MCF 10A (cell line): ENCODE results near the gene DDX31. TPM values are rescaled to one million over a fixed set of nuclear protein-coding genes. Genes with fewer than 3 reads are reported as not detected.
"Not testable (repeated sequence)": the region's sequence is repeated elsewhere in the genome, so short reads cannot be mapped to it uniquely, and the experiment has no call there.

Experiments
- Bru-seq: library from RNA; stranded (reverse); fragments of 400-500 nt; gene quantifications from one replicate; lab custom pipeline; 2021; lab: Mats Ljungman, UMichigan
- BruChase-seq, 2 experiments: library from RNA; stranded (reverse); fragments of 400-500 nt; gene quantifications; one replicate each; lab custom pipeline; 2021; lab: Mats Ljungman, UMichigan
- BruUV-seq: library from RNA; stranded (reverse); fragments of 400-500 nt; replicated peaks from 2 replicates; lab custom pipeline; 2021; lab: Mats Ljungman, UMichigan
- CTCF ChIA-PET: fragments of 300-600 bp; sonication (Branson Sonifier 250); formaldehyde crosslinking; extraction: SDS; loops from one replicate; lab custom pipeline; 2021; ENCODE audit warnings: antibody characterized with exemption, inconsistent platforms; lab: Yijun Ruan, JAX
- POLR2A ChIA-PET: fragments of 300-600, 350-650 bp; sonication (Branson Sonifier 250); formaldehyde crosslinking; extraction: SDS; loops from one replicate; lab custom pipeline; 2020; ENCODE audit warnings: antibody characterized with exemption, inconsistent platforms; lab: Yijun Ruan, JAX
- DNase-seq: peaks from one replicate; pipeline ENCODE4 v3.0.0-alpha.2; 2018; ENCODE audit not compliant: unreplicated experiment
- H3K27ac Mint-ChIP-seq: one replicate; pipeline ENCODE4 v1.8.0; 2022; ENCODE audit warnings: mild to moderate bottlenecking, low read depth, mixed read lengths; ENCODE audit not compliant: unreplicated experiment
- H3K27me3 Mint-ChIP-seq: one replicate; pipeline ENCODE4 v1.8.0; 2022; ENCODE audit warnings: mixed read lengths; ENCODE audit not compliant: insufficient read depth, unreplicated experiment
- H3K36me3 Mint-ChIP-seq: one replicate; pipeline ENCODE4 v1.8.0; 2022; ENCODE audit warnings: mild to moderate bottlenecking, moderate library complexity, mixed read lengths; ENCODE audit not compliant: insufficient read depth, unreplicated experiment
- H3K4me1 Mint-ChIP-seq: one replicate; pipeline ENCODE4 v1.8.0; 2022; ENCODE audit warnings: mixed read lengths; ENCODE audit not compliant: insufficient read depth, unreplicated experiment
- H3K4me3 Mint-ChIP-seq: one replicate; pipeline ENCODE4 v1.8.0; 2022; ENCODE audit warnings: mild to moderate bottlenecking, moderate library complexity, mixed read lengths; ENCODE audit not compliant: unreplicated experiment
- H3K9me3 Mint-ChIP-seq: one replicate; pipeline ENCODE4 v1.8.0; 2022; ENCODE audit warnings: mixed read lengths; ENCODE audit not compliant: unreplicated experiment
- CTCF ChIP-seq: fragments of 200-600 bp; IDR thresholded peaks from one replicate; pipeline ENCODE4 v1.8.0; 2022; ENCODE audit warnings: antibody characterized with exemption, mild to moderate bottlenecking; ENCODE audit not compliant: unreplicated experiment
- intact Hi-C: fragments of 100-400 bp; cut with micrococcal nuclease; formaldehyde crosslinking; loops from 2 replicates; pipeline ENCODE4 v1.14.1; 2022
- long read RNA-seq: library from polyadenylated mRNA; stranded (forward); transcript quantifications from one replicate; pipeline ENCODE4 v2.0.0, GENCODE V29; 2022
- total RNA-seq: library from RNA; stranded (reverse); gene quantifications from 2 replicates; pipeline ENCODE4 v1.2.3, GENCODE V29; 2022

DDX31 gene
- total RNA-seq (28.5 and 28.8 TPM in 2 replicates), Bru-seq, nascent RNA (percentile 83 among the genes with signal in this experiment), BruChase-seq, experiment 1, labeled RNA remaining after a 6-hour chase (percentile 76 among the genes with signal in this experiment), BruChase-seq, experiment 2, labeled RNA remaining after a 2-hour chase (percentile 77 among the genes with signal in this experiment)
- long read RNA-seq, full-length matches to known transcripts = 25 of 37 reads
- long read RNA-seq, partial matches to known transcripts = 5 of 37 reads
- long read RNA-seq, other reads (novel, unspliced or antisense) = 7 of 37 reads

GRCh38 chr9:132669698-132670456 lies at the start of gene DDX31:
TSS of gene DDX31 (minus strand) at chr9:132669983. CDS start at chr9:132669934, 49 bp downstream.
- peak within 1 kb of the TSS; percentile 91 for H3K27ac Mint-ChIP-seq
- DNase-seq = peak; percentile 75
- H3K36me3 Mint-ChIP-seq = no peaks in the 10 kb centered on the region
- CTCF ChIA-PET = interaction anchor here (0.5 to 1.0 kb wide), 4 partner anchors 16 to 1418 kb away, joined by 3 to 4 read pairs (median 3); no protein-coding TSS in a partner anchor
- intact Hi-C loops = loop anchor here (5.0 kb wide), 1 partner anchor 132 kb away; no protein-coding TSS in a partner anchor
- H3K4me1 Mint-ChIP-seq = peaks cover 22% of the 10 kb centered on the region
- no peaks in the 10 kb centered on the region for H3K27me3 Mint-ChIP-seq
- peaks cover 8% of the 10 kb centered on the region for H3K9me3 Mint-ChIP-seq
- H3K4me3 Mint-ChIP-seq = peak within 1 kb of the TSS; percentile 95
- no TSS peak for BruUV-seq
- no peak for TF ChIP-seq CTCF
- POLR2A ChIA-PET = interaction anchor here (0.6 to 3.9 kb wide), 19 partner anchors 10 to 360 kb away, joined by 3 to 21 read pairs (median 5); partner anchors contain the start of gene SETX

- POLR2A ChIA-PET = interaction anchor here (0.8 kb wide), 1 partner anchor 15 kb away, joined by 3 read pairs; no protein-coding TSS in a partner anchor
- peaks cover 48% of the 10 kb centered on the region for H3K27me3 Mint-ChIP-seq
- H3K9me3 Mint-ChIP-seq, H3K4me1 Mint-ChIP-seq, H3K27ac Mint-ChIP-seq, BruUV-seq, H3K4me3 Mint-ChIP-seq, DNase-seq, CTCF ChIA-PET, intact Hi-C loops, H3K36me3 Mint-ChIP-seq: not testable (repeated sequence)
These were observed 48.7 kb upstream of the DDX31 start for GRCh38 chr9:132718381-132718928.

- no TSS peak for BruUV-seq
- TF ChIP-seq CTCF = no peak
- Mint-ChIP-seq H3K4me3 (no peak overlapping the region), H3K27ac (no peak overlapping the region), H3K27me3 (peaks cover 39% of the 10 kb centered on the region), H3K9me3 (no peaks in the 10 kb centered on the region), H3K36me3 (no peaks in the 10 kb centered on the region), H3K4me1 (no peaks in the 10 kb centered on the region)
- no peak for DNase-seq
- intact Hi-C loops = no loop called here
- CTCF ChIA-PET = interaction anchor here (0.6 to 0.7 kb wide), 2 partner anchors 17 to 211 kb away, joined by 3 read pairs; no protein-coding TSS in a partner anchor
- POLR2A ChIA-PET = interaction anchor here (0.8 kb wide), 1 partner anchor 14 kb away, joined by 3 read pairs; no protein-coding TSS in a partner anchor
These were observed 47.7 kb upstream of the DDX31 start for GRCh38 chr9:132717326-132717945.

- no peak for TF ChIP-seq CTCF
- no peaks in the 10 kb centered on the region for H3K9me3 Mint-ChIP-seq
- intact Hi-C loops = no loop called here
- ChIA-PET POLR2A (interaction anchor here (0.6 kb wide), 1 partner anchor 11 kb away, joined by 5 read pairs; no protein-coding TSS in a partner anchor), CTCF (no interaction called here)
- H3K4me1 Mint-ChIP-seq = no peaks in the 10 kb centered on the region
- H3K36me3 Mint-ChIP-seq = no peaks in the 10 kb centered on the region
- DNase-seq = no peak
- H3K27ac Mint-ChIP-seq = no peak overlapping the region
- peaks cover 39% of the 10 kb centered on the region for H3K27me3 Mint-ChIP-seq
- H3K4me3 Mint-ChIP-seq = no peak overlapping the region
- BruUV-seq = no TSS peak
These were observed 46.2 kb upstream of the DDX31 start for GRCh38 chr9:132716007-132716406.
